ENCODE measurements around the gene DPF1.

GRCh38 chr19:38228491-38229439 lies 4.7 kb upstream of the DPF1 start:
- no peak for TF ChIP-seq FOXP2 (optimal IDR thresholded peaks at IDR 0.05; ENCODE audit: control extremely low read depth, extremely low read length, insufficient read depth)
- TF ChIP-seq EZH2 (IDR thresholded peaks at IDR 0.05) = no peak
- no peak for TF ChIP-seq POLR2AphosphoS5 (IDR thresholded peaks at IDR 0.05; ENCODE audit: borderline replicate concordance, low read depth, low read length)

All from SK-N-MC (cell line).